ENCODE measurements around the gene VEZF1. TPM values are rescaled to one million over a fixed set of nuclear protein-coding genes. Genes with fewer than 3 reads are reported as not detected.
A peak's percentile ranks its signal among the peaks of the same experiment; 100 is the strongest.

VEZF1 gene
- total RNA-seq, 2 donors from 2014 or later: 23.1 to 31.3 TPM

DNA sequence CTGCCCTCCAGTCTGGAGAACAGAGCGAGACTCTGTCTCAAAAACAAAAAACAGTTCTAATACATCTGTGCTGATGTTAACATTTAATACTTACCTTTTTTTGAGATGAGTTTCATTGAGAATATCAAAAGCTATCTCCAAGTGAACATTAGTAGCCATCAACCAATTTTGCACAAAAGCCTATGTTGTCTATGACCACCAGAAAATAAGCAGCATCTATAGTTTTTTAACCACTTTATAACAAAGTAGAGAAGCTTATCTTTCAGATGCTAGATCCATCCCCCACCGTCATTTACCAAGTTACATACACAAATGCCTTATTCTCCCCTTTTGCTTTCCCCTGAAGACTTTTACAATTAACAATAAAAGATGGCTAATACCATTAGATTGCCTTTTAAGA is 14.9 kb upstream of the VEZF1 start:
- ATAC-seq: no peak
- Mint-ChIP-seq H3K27ac (peak overlapping the region; percentile 62 to 65), H3K9me3 (no peaks in the 10 kb centered on the region), H3K36me3 (peaks cover 50 to 58% of the 10 kb centered on the region in 2 donors)
- no peak for DNase-seq (ENCODE audit: low spot score in 2 of 2)

DNA sequence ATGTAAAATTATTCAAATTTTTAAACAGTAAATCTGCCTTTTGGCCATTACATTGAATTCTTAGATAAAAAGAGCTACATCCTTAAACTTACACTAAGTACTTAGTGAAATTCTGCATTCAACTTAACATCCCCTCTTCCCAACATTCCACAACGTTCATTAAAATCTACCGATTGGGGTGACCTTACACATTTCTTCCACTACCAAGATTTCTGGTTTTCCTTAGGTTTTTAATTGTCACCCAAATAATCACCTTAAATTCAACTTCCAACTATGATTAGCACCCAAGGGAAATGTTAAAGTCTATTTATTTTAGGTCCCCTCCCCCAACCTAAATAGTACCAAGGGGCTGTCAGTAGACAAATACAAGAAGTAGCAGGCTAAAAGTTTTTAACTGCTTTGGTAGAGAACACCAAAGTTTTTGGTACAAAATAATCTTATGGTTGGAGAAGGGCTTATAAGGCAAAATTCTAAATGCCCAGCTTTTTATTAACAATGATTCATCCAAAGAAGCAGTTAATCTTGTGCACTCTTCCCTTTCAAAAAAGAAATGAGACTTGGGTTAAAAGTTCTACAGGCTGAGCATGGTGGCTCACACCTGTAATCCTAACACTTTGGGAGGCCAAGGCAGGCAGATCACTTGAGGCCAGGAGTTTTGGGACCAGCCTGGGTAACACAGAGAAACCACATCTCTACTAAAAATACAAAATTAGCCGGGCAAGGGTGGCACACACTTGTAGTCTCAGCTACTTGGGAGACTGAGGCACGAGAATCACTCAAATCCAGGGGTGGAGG is 14.3 kb upstream of the VEZF1 start:
- Mint-ChIP-seq H3K9me3 (no peaks in the 10 kb centered on the region), H3K27ac (peak overlapping the region; percentile 62 to 65), H3K36me3 (peaks cover 46 to 62% of the 10 kb centered on the region in 2 donors)
- DNase-seq (ENCODE audit: low spot score in 2 of 2) (no peak), ATAC-seq (no peak)

DNA sequence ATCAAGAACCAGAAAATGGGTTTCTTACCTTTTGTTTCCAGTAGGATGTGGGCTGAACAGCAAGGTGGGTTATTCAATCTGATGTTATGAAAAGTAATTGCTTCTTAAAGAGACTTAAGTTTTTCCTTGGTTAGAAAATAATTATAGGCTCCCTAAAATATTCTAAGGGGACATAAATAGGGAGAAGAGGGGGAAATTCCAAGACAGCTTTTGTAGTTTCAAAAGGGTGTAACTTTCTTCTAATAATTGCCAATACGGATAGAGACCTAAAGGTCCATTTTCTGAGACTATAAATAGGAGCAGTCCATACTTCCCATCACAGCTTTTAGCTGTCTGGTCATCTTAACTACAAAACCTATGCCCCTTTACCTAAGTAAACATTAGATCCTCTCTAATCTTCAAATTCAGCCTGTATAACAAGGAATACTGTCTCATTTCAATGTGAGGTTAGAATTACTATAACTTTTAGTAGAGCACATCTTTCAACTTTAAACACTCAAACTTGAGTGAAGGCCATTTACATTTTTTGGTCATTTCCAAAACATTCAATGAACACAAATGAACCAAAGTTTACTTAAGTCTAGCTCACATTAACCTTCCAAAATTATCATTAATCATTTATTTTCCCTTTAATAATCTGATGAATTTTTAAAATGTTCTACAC is 13.5 kb upstream of the VEZF1 start:
- DNase-seq (ENCODE audit: low spot score in 2 of 2) (no peak), ATAC-seq (no peak)

DNA sequence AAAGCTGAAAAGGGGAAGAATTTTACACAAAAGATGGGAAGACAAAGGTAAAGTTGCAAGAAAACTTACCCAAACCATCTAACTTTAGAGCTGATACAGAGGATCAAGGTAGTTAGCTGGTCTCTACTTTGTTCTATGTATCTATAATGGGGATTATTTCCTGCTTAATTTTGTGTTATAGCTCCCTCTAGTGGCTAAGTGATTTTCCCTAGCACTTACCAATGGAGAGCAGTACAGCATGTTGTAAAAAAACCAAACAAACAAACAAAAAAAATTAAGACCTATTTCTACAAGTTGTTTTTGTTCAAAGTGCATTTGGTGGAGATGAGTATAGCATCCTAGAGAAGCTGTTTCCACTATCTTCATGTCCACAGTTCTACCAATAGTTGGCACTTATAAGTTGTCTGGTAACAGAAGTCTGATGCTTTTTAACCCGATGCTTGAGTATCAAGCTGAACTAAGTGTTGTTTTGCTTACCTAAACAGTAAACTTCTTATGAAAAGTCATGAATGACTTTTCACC is 11.5 kb upstream of the VEZF1 start:
- peak overlapping the region; percentile 69 to 84 for H3K27ac Mint-ChIP-seq
- DNase-seq (ENCODE audit: low spot score in 2 of 2) (no peak), ATAC-seq (peak; percentile 62 to 64)
- peaks cover 20 to 46% of the 10 kb centered on the region in 2 donors for H3K36me3 Mint-ChIP-seq
- H3K9me3 Mint-ChIP-seq: no peaks in the 10 kb centered on the region

More for the DNA sequence above, 13.5 kb upstream of the VEZF1 start:
- Mint-ChIP-seq H3K36me3 (peaks cover 40 to 64% of the 10 kb centered on the region in 2 donors), H3K9me3 (no peaks in the 10 kb centered on the region), H3K27ac (peak overlapping the region; percentile 62 to 65)

DNA sequence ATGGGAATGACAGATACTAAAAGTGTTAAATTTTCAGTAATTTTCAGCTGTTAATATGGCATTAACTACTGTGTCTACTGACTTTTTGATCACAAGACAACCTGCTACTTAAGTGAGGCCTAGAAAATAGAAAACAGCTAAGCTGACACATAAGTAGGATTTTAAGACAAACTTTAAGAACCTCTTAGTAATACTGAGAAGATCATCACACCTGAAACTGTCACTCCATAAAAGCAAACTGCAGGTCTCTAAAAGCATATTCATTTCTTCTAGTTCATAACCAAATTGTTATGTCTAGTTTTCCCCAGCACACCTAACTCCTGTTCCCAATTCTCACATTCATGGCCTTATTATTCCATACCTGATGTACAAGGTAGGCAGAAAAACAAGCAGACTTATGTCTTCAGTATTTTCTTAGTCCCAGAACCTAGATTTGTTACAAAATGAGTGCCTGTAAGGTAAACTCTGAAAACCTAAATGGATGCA is 11.0 kb upstream of the VEZF1 start:
- DNase-seq (ENCODE audit: low spot score in 2 of 2) (no peak), ATAC-seq (peak; percentile 40 to 59)
- Mint-ChIP-seq H3K9me3 (no peaks in the 10 kb centered on the region), H3K27ac (peak overlapping the region; percentile 69 to 84), H3K36me3 (peaks cover 19 to 41% of the 10 kb centered on the region in 2 donors)

DNA sequence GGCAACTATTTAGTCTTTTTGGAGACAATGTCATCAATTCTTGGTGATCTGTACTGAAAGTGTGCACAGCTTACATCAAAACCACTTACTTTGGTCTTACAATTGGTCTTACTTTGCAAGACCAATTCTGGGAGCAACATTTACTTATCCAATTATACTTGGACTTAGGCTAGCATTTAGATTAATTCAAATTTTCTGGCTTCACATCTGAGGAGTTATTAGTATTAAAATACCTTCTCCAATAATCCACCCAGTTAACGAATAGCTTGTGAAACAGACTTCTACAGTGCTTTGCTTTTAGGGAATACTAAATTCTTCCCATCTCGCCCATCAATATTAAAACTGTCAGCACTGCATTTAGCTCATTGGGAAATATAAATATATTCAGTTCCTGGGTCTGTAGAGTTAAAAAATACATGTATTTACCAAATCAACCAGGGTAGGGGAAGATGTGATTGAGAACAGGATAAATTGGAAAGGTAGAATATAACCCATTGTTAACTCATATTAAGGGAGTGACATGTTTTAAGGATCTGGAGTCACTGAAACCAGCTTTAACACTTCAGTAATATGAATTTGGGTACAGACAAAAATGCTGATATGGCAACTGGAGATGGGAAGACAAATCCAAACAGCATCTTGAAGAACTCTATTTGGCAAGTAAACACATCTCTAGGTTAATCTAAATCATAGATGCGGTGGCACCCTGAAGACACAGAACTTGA is 9.2 kb upstream of the VEZF1 start:
- Mint-ChIP-seq H3K9me3 (no peaks in the 10 kb centered on the region), H3K27ac (peak overlapping the region; percentile 56 to 67), H3K36me3 (peaks cover under 1 to 22% of the 10 kb centered on the region in 2 donors)
- no peak for ATAC-seq
- no peak for DNase-seq (ENCODE audit: low spot score in 2 of 2)

DNA sequence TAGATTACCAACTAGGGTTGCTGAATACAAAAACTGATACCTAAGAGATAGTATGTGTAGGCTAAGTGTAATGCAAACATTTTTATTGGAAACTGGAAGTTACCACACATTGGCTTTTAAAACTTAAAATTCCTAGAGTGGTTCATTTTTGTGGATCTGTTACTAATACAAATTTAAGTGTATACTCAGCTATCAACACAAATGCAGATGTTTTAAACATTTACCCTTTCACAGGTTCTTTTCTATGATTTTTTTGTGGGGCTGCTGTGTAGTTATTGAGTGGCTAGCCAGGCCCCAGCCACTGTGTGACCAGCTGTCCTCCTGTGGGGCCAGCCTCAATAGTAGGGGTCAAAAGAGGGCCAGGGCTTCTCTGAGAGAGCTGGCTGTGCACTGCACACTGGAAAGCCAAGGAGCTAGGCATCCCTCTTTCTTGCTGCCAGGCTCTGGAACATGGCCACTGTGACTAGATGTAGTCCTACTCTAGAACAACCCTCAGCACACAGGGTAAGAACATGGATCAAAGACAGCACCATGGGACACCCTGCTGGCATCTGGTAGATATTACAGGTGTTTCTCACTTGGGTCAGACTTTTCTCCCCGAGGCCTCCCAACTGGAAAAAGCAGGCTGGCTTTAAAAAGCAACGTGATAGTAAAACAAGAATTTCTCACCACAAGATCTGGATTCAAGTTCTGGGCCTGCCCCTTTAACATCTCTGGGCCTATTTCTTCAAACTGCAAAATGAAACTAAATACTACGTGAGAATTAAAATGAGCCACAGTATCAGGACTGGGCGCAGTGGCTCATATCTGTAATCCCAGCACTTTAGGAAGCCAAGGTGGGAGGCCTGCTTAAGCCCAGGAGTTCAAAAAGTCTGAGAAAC is 7.3 kb upstream of the VEZF1 start:
- H3K36me3 Mint-ChIP-seq: peaks cover 0 to 19% of the 10 kb centered on the region in 2 donors

DNA sequence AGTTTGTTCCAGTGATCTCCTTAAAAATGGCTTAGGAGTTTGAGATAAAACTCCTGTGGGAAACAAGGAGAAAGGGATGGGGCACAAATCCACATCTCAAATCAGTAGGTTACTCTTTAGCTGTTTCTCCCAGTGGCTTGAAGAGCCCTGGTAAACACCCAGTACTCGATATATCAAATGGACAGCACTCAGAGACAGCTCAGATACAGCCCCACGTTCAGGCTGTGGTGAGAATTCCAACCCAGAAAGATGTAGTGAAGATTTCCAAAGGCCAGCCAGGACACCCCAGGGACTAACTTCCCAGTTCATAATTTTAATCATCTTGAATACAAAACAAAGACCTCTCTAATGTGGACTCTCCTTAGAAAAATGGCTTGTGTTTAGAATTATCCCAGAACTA is 6.4 kb upstream of the VEZF1 start:
- H3K9me3 Mint-ChIP-seq: no peaks in the 10 kb centered on the region
- H3K36me3 Mint-ChIP-seq: peaks cover 0 to 19% of the 10 kb centered on the region in 2 donors
- no peak for DNase-seq (ENCODE audit: low spot score in 2 of 2)
- ATAC-seq: no peak
- H3K27ac Mint-ChIP-seq: peak overlapping the region; percentile 6 to 8

More for the DNA sequence above, 7.3 kb upstream of the VEZF1 start:
- no peaks in the 10 kb centered on the region for H3K9me3 Mint-ChIP-seq
- ATAC-seq (peak; percentile 62 to 84), DNase-seq (ENCODE audit: low spot score in 2 of 2) (peak; percentile 39 to 60)
- peak overlapping the region; percentile 57 to 69 for H3K27ac Mint-ChIP-seq

DNA sequence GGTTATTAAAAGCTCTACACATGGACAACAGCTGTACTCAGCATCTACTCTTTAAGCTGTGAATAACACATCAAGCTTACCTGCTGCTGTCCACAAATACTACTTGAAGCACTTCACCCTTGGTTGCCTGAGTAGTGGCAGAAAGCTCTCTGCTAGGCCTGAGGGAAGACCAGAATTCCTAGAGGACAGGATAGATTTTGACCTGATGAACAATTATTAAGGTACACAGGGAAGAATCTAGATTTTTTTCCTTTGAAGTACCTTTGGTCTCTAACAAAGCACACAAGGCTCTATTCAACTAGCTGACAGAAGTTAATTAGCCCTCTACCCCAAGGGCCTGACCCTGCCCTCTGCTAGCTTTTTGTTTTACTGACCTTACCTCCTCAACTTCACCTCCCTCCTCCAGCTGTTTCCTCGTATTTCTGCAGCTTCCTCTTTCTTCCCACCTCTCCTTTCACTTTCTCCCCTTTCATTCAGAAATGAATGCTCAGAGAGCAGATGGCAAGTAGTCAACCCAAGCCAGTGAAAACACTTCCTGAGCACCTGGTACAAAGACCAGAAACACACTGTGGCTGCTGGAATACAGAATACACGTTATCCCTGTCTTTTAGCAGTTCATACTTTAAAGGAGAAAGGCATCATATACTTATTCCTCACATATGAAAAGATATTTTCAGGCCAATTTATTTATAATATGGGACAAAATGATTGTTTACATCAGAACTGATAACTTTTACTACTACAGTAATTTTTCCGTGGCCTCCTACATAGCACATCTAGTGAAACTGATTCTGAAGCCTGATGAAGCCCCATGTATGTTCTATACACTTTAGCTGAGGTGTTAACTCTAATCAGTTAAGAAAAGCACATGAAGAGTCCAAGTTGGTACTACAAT is 5.7 kb upstream of the VEZF1 start:
- peak overlapping the region; percentile 6 to 8 for H3K27ac Mint-ChIP-seq
- H3K36me3 Mint-ChIP-seq: peaks cover 2 to 18% of the 10 kb centered on the region in 2 donors
- ATAC-seq (peak in 1 of 2 donors; percentile 16), DNase-seq (ENCODE audit: low spot score in 2 of 2) (no peak)
- no peaks in the 10 kb centered on the region for H3K9me3 Mint-ChIP-seq

DNA sequence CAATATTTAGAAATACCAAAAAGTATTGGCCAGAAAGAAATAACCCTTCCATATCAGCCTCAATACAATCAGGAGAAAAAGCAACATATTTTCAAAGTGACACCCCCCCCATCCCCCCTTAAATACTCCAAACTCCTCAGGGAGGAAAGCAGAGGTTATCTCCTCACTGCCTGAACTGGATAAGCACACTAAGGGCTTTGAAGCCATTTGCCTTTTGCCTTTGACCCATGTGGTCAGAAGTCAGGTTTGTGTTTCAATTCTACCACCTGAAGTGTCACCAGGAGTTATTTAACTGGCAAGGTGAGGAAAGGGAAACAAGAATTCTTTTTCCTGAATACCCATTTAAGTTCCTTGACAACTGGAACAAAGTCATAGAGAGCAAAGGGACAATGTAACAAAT is 3.5 kb upstream of the VEZF1 start:
- Mint-ChIP-seq H3K9me3 (no peaks in the 10 kb centered on the region), H3K36me3 (peaks cover 15 to 16% of the 10 kb centered on the region in 2 donors), H3K27ac (no peak overlapping the region)
- DNase-seq (ENCODE audit: low spot score in 2 of 2) (no peak), ATAC-seq (no peak)

DNA sequence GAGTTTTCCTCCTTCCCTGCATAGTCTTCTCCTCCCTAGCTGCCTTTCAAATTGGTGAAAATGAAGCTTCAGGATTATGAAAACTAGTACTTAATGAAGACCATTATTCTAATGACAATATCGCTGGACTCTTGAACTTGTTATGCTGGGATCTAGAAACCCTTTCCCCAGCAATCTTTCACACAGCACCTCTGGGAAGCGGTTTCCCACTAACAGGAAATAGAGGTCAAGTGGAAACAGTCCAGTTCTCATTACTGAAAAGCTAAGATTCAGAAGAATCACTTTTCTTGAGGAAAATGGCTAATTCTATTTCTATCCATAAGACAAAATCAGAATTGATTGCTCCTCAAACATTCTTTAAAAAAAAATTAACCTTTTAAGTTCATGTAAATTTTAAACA is 2.0 kb upstream of the VEZF1 start:
- no peak overlapping the region for H3K27ac Mint-ChIP-seq
- ATAC-seq (no peak), DNase-seq (ENCODE audit: low spot score in 2 of 2) (no peak)
- H3K36me3 Mint-ChIP-seq: peaks cover 18 to 19% of the 10 kb centered on the region in 2 donors
- H3K9me3 Mint-ChIP-seq: no peaks in the 10 kb centered on the region

DNA sequence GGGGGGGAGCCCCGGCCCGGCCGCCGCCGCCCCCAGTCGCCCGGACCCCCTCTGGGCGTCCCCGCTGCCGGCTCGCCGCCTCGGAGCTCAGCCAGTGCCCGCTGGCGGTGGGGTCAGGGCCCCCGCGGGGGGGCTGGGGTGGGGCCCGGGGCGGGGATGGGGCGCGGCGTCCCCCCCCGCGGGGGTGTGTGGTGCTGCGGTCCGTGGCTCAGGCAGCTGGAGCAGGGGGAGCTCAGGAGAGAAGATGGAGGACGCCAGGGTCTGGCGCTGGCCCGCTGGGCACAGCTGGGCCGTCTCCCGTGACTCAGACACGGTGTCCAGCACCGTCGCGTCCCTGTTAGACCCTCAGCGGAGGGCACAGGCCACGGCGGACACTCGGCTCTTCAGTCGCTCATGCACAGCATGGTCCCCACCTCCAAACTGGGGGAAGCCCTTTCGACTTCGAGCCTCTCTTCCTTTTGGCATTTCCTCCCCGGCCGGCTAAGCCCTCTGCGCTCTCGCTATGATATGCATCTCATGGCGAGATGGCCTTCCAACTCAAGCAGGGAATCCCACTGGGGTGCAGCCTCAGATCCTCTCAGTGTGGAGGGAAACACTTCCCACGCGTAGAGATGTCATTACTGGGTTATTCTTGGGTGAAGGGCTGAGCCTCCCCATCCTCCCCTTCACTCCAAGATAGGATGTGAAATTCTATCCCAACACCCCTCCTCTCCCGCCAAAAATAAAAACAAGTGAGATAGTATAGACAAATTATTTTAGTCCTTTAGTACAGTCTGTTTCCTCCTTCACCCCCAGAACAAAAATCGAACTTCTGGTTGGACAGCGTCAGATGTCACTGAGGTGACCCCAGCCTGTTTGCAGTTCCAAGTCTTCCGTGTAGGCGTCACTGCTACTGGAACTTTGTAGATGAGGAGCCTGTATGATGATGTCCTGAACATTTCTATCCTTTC is 522 bp upstream of the VEZF1 start:
- peak; percentile 73 to 75 for ATAC-seq
- H3K36me3 Mint-ChIP-seq: peaks cover 18 to 19% of the 10 kb centered on the region in 2 donors
- no peaks in the 10 kb centered on the region for H3K9me3 Mint-ChIP-seq
- peak overlapping the region; percentile 96 for H3K27ac Mint-ChIP-seq
- DNase-seq (ENCODE audit: low spot score in 2 of 2): peak in 1 of 2 donors; percentile 81

DNA sequence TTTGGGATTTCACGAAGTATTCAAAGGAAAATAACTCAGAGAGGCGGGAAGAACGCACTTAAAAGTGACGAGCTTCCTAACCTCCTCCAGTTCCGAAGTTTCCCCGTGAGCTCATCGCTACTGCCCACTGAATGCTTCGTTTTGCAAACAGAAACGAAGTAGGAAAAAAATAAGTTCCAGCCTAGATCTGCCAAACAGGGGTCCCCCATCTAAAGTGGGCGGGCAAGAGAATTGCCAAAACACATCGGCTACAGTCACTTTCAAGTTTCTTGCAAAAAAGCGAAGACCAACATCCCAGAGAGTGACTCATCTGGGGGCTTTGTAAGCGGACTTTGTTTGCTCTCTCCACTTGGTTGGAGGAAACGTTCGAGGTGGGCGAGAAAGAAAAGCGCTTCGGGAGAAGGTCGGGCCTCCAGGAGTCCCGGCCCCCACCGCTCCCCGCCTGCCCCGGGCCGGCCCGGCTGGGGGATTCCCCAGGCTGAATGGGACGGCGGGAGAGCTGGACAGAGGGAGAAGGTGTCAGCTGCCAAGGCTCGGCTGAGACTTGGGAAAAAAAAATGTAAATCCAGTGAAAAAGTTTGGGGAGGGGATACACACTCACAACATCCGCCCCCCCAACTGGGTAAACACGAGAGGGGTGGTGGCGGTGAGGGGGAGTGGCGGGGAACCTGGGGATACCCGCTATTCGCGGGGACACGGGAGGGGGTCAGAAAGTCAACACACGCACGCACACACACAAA is 1.0 kb downstream of the VEZF1 start:
- Mint-ChIP-seq H3K27ac (peak overlapping the region; percentile 96), H3K36me3 (peaks cover 18 to 19% of the 10 kb centered on the region in 2 donors), H3K9me3 (no peaks in the 10 kb centered on the region)
- DNase-seq (ENCODE audit: low spot score in 2 of 2) (peak; percentile 45 to 69), ATAC-seq (peak; percentile 4 to 32)

DNA sequence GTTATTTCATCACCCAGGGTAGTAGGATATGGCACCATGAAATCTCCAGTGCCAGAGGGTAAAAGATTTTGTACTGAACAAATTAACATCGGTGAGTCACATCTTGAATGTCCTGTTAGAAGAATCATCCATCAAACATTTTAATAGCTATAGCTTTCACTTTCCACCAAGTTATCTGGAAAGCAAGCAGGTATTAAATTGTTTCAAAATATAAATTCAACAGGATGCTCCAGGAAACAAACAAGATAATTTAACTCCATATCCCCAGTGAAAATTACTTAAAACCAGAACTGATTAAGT is 2.4 kb downstream of the VEZF1 start:
- peaks cover 18 to 19% of the 10 kb centered on the region in 2 donors for H3K36me3 Mint-ChIP-seq
- no peaks in the 10 kb centered on the region for H3K9me3 Mint-ChIP-seq
- no peak for ATAC-seq
- DNase-seq (ENCODE audit: low spot score in 2 of 2): no peak
- H3K27ac Mint-ChIP-seq: no peak overlapping the region

All from activated naive CD4-positive, alpha-beta T cell treated with anti-CD3 and anti-CD28 coated beads, Interleukin-2, amount 50 U/mL, for 72 hours (primary cell).